Posterior cingulate gyrus (tissue), 11 donors: ENCODE results near the gene CCDC160.
A peak's percentile ranks its signal among the peaks of the same experiment; 100 is the strongest.
"Not testable (repeated sequence)": the region's sequence is repeated elsewhere in the genome, so short reads cannot be mapped to it uniquely, and the experiment has no call there.

ENCODE experiments used
- DNase-seq, 10 donors: peaks; one replicate each; pipeline versions ENCODE4 v3.0.0 to v3.0.0-alpha.2; 2020 to 2021; ENCODE audit warnings: mixed read lengths in 3 of 10
- intact Hi-C: fragments of 100-400 bp; cut with DNase I; formaldehyde crosslinking; loops from one replicate; pipeline ENCODE4 v1.15.1; 2023

Gene CCDC160

GRCh38 chrX:134236626-134237614 lies at the start of gene CCDC160:
Gene CCDC160, plus strand, starts transcription at chrX:134237182. Its CDS starts 7,619 bp downstream, at chrX:134244801.
- DNase-seq = peak; percentile 38 to 93 (median 62)
- intact Hi-C loops = loop anchor here (10.0 kb wide), 1 partner anchor 62 kb away; no protein-coding TSS in a partner anchor

DNA sequence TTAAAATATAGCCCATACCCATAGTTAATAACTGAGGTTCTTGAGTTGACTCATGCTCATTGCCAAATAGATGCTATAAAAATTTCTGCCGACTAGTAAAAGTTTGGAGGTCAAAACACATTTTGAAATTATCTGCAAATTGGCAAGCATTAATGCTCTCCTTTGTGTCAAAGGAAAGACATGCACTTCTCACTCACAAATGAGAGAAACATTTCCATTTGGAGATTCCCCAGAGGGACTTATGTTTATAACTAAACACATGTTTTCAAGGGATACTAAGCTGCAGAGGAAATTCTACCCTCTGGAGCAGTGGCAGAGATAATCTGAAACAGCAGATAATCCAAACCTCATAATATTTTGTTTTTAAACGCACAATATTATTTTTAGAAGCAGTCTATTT lies 45.7 kb upstream of the CCDC160 start:
- DNase-seq = no peak
- intact Hi-C loops = no loop called here

- DNase-seq = no peak
- intact Hi-C loops = no loop called here
These were observed 42.1 kb upstream of the CCDC160 start for GRCh38 chrX:134194915-134195314.

- no peak for DNase-seq
- intact Hi-C loops = no loop called here
These were observed 34.4 kb upstream of the CCDC160 start for GRCh38 chrX:134202561-134202960.

DNA sequence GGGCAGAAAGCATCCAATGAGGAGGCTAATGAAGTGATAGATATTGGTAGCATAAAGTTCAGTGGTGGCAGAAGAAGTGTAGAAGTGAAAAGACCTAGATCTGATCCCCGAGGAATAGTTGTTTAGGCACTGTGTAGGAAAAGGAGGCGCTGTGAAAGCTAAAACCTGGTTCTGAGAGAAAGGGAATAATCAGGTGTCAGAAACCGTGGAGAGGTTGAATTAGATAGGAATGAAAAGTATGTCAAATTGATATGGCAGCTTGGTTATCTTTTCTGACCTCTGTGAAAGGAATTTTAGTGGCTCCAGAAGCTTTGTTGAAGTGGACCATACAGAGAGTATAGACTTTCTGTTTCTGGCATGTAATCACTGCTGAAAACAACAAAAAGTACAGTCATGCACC lies 30.8 kb upstream of the CCDC160 start:
- no peak for DNase-seq
- intact Hi-C loops = no loop called here

DNA sequence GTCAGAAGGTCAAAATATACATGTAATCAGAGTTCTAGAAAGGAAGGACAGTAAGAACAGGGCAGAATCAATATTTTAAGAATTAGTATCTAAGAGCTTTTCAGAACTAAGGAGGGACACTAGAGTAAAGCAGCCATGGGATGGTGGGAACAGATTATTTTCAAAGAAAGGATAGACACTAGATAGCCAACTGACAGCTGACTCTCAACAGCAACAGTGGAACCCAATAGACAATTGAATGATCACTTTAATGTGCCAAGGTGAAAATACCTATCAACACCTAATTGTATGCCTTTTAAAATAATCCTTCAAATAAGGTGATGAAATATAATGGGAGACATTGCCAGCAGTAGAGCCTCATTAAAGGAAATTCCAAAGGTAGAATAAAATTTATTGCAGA lies 26.5 kb upstream of the CCDC160 start:
- intact Hi-C loops = no loop called here

GRCh38 chrX:134235236-134235635 lies 1.7 kb upstream of the CCDC160 start:
- DNase-seq = no peak
- intact Hi-C loops = loop anchor here (10.0 kb wide), 1 partner anchor 60 kb away; no protein-coding TSS in a partner anchor

More for the DNA sequence above, 26.5 kb upstream of the CCDC160 start:
- no peak for DNase-seq

DNA sequence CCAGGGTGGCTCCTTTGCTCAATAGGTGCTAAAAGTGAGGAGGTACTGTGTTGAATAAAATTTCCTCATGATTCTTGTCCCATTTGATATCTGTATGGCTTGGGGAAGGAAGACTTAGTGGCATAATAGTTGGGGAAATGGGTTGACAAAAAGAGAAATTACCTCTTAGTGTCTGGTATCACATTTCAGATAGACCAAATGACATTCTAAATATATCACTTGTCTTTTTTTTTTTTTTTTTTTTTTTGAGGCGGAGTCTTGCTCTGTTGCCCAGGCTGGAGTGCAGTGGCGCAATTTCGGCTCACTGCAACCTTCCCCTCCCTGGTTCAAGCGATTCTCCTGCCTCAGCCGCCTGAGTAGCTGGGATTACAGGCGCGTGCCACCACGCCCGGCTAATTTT lies 1.2 kb downstream of the CCDC160 start:
- DNase-seq = not testable (repeated sequence)
- intact Hi-C loops = loop anchor here (10.0 kb wide), 1 partner anchor 63 kb away; no protein-coding TSS in a partner anchor

DNA sequence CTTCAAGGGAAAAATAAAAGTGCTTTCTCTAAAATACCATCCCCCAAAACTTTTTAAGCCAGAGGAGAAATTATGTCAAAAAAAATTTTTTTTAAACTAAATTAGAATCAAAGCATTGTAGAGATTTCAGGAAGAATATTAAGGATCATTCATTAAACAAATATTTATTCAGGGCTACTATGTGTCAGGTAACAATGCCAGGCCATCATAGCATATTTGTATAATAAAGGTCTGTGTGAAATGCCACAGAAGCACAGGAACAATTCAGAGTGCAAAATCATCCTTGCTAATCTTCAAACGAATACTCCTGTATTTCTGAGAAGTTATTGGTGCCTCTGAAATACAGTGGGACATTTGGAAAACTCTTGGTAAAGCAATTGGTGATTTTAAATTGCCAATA lies 2.0 kb downstream of the CCDC160 start:
- intact Hi-C loops = loop anchor here (10.0 kb wide), 1 partner anchor 64 kb away; no protein-coding TSS in a partner anchor
- DNase-seq = no peak

DNA sequence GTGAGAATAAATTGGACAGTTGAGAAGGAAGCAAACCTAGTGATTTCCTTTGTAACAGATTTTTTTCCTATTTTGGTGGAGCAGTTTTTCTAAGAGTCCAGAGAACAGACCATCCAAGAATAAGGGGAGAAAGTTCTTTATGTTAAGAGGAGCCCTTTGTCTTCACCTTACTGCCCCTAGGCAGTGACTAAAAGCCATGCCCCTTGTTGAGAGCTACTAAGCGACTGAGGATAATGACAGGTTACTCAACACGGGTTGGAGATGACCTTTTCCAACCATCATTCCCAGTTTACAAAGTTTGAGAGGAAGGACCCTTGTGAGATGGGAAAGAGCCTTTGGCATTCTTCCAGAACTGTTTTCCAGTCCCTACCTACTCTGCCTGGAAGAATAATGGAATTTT lies 3.2 kb downstream of the CCDC160 start:
- intact Hi-C loops = no loop called here
- DNase-seq = no peak

DNA sequence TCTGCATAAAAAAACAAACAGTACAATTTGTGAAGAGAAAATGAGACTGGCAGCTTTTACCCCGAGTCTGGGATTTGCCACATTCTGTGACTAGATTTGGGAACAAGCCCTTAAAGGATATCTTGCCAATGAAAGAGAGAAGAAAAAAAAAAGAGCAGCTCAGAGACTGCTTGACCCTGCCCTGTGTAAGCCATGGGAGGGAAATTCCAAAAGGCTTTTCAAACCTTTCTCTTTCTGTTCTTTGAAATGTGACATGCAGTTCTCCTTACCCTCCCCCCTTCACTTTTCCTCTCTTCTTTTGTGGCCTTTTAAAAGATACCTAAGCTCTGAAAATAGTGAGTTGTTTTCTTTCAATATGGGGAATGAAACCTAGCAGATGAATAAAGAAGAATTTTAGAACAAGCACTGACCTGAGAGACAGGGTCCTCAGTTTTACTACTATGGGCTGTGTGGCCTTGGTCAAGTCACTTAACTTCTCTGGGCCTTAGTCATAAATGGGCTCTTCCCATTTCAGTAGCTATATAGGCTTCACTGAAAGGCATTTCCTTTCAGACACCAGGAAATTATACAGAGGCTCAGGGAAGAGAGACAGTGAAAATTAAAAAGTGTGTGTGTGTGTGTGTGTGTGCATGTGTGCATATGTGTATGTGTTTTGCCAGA lies 5.1 kb downstream of the CCDC160 start:
- intact Hi-C loops = no loop called here
- no peak for DNase-seq

- intact Hi-C loops = no loop called here
- DNase-seq = no peak
These were observed 7.1 kb downstream of the CCDC160 start for GRCh38 chrX:134244043-134244442.

GRCh38 chrX:134246282-134246681 lies 9.3 kb downstream of the CCDC160 start:
- intact Hi-C loops = no loop called here
- DNase-seq = peak in 1 of 10 donors; percentile 13

DNA sequence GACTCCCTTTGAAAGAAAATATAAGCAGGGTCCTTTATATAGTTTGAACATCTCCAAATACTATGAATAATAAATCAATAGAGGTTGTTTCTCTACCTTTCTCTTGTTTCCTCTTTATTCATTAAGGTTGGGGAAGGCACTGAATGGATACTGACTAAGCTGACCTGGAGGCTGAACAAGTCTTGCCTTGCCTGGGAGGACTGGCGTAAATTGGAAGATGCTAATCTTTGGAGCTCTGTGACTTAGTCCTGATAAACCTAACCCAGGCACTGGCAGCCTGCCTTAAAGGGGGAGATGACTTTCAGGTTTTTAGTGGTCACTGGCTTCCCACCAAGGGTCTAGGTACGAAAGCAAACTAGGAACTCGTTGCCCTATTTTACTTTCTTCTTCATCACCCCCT lies 10.5 kb downstream of the CCDC160 start:
- DNase-seq = no peak
- intact Hi-C loops = no loop called here

- intact Hi-C loops = no loop called here
- no peak for DNase-seq
These were observed 12.3 kb downstream of the CCDC160 start for GRCh38 chrX:134249241-134249640.

GRCh38 chrX:134251241-134251640 lies 14.3 kb downstream of the CCDC160 start:
- intact Hi-C loops = no loop called here
- no peak for DNase-seq

GRCh38 chrX:134254511-134254910 lies 17.5 kb downstream of the CCDC160 start:
- no peak for DNase-seq
- intact Hi-C loops = no loop called here

DNA sequence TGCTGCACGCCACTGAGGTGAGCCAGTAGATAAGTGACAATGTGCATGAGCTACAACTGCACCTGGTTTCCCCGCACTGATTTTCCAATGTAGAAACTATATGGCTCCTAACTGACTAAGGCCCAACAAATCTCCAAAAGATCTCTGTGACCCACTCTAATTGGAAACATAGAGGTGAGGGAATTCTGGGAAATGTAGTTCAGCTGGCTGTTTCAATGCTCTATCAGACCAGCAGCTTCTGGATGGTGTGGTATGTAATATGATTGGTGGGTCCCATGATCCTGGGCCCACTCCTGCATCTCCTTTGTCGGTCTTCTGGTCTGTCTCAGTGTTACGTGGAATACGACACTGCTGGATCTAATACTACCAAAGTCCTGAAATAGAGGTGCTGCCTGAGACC lies 18.6 kb downstream of the CCDC160 start:
- DNase-seq = no peak
- intact Hi-C loops = no loop called here

DNA sequence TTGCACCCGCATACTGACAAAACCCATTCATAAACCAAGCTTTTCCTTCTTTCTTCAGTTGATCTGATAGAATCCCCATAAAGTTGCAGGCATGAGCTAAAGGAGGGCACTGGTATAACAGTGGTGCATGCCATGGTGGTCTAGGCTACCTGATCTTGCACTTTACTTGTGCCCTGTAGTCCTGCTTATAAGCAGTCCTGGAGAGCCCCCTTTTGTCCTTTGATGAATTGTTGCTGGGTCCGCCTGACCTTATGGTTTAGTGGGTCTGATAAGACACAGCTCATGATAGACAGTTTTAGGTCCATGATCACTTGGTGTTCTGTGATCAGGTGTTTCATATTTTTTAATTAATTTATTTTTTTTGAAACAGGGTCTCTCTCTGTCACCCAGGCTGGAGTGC lies 19.7 kb downstream of the CCDC160 start:
- no peak for DNase-seq
- intact Hi-C loops = no loop called here

DNA sequence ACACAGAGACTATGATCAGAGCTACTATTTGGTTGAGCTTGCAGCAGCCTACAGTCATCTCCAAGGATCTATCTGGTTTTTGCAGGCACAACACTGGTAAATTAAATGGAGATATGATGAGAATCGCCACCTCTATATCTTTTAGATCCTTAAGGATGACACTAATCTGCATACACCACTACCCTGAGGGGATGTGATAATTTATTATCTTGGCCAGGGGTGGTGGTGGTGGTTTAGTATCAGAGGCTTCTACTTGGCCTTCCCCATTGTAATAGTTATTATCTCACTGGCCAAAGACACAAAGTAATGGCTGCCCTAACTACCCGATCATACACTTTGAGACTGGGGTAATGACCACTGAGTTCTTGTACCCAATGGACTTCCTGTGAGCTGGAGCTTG lies 21.2 kb downstream of the CCDC160 start:
- no peak for DNase-seq
- intact Hi-C loops = no loop called here

DNA sequence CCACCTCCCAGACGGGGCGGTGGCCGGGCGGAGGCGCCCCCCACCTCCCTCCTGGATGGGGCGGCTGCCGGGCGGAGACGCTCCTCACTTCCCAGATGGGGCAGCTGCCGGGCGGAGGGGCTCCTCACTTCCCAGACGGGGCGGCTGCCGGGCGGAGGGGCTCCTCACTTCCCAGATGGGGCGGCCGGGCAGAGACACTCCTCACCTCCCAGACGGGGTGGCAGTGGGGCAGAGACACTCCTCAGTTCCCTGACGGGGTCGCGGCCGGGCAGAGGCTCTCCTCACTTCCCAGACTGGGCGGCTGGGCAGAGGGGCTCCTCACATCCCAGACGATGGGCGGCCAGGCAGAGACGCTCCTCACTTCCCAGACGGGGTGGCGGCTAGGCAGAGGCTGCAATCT lies 49.0 kb downstream of the CCDC160 start:
- intact Hi-C loops = not testable (repeated sequence)
- peak in 1 of 10 donors; percentile 66 for DNase-seq
